Common myeloid progenitor, CD34-positive (primary cell): ENCODE measurements around the gene DDX17. TPM values are rescaled to one million over a fixed set of nuclear protein-coding genes. Genes with fewer than 3 reads are reported as not detected.

ENCODE experiments used
- CTCF ChIA-PET: fragments of 350-600 bp; sonication (Branson Sonifier 250); formaldehyde crosslinking; loops from one replicate; lab custom pipeline; 2021; ENCODE audit warnings: antibody characterized with exemption; lab: Charles Lee
- POLR2A ChIA-PET: fragments of 350-600 bp; sonication (Branson Sonifier 250); formaldehyde crosslinking; loops from one replicate; lab custom pipeline; 2021; ENCODE audit warnings: antibody characterized with exemption; lab: Charles Lee
- DNase-seq, 3 donors: peaks; one replicate each; pipeline versions ENCODE4 v3.0.0 to v3.0.0-alpha.2; 2013
- H3K27ac ChIP-seq, 2 experiments: 1 replicate in 1 of 2; 2 replicates in 1 of 2; pipeline ENCODE4 v1.7.0; 2013; ENCODE audit warnings: inconsistent platforms in 2 of 2, low read length in 2 of 2, mild to moderate bottlenecking in 2 of 2, low read depth in 1 of 2, moderate library complexity in 1 of 2; ENCODE audit not compliant: severe bottlenecking in 2 of 2, insufficient read depth in 1 of 2, poor library complexity in 1 of 2
- H3K27me3 ChIP-seq, 5 experiments: replicated peaks in 2 of 5; 1 replicate in 3 of 5; 2 replicates in 2 of 5; pipeline versions ENCODE4 v1.6.1 to v1.7.0; 2013; ENCODE audit warnings: low read length in 4 of 5, mild to moderate bottlenecking in 2 of 5, moderate library complexity in 2 of 5, inconsistent platforms in 1 of 5; ENCODE audit not compliant: insufficient read depth in 5 of 5, control insufficient read depth in 4 of 5
- H3K36me3 ChIP-seq, 4 experiments: 1 replicate in 2 of 4; 2 replicates in 2 of 4; pipeline versions ENCODE4 v1.6.1 to v1.7.0; 2013; ENCODE audit warnings: low read length in 3 of 4, control low read depth in 1 of 4, mild to moderate bottlenecking in 1 of 4; ENCODE audit not compliant: control insufficient read depth in 4 of 4, insufficient read depth in 4 of 4
- H3K4me1 ChIP-seq, 4 experiments: 1 replicate in 3 of 4; 2 replicates in 1 of 4; pipeline versions ENCODE4 v1.6.1 to v1.7.1; 2013; ENCODE audit warnings: low read length in 3 of 4, mild to moderate bottlenecking in 3 of 4, control low read depth in 1 of 4, inconsistent platforms in 1 of 4, moderate library complexity in 1 of 4; ENCODE audit not compliant: control insufficient read depth in 4 of 4, insufficient read depth in 4 of 4; ENCODE audit errors: control extremely low read depth in 1 of 4
- H3K4me3 ChIP-seq, 7 experiments: 1 replicate in 4 of 7; 2 replicates in 3 of 7; pipeline versions ENCODE4 v1.5.1 to v1.7.0; 2013; ENCODE audit warnings: mild to moderate bottlenecking in 7 of 7, low read length in 6 of 7, moderate library complexity in 6 of 7, inconsistent platforms in 2 of 7, low read depth in 2 of 7, control low read depth in 1 of 7; ENCODE audit not compliant: insufficient read depth in 4 of 7, control insufficient read depth in 1 of 7; ENCODE audit errors: extremely low read depth in 1 of 7
- H3K9me3 ChIP-seq, 5 experiments: 1 replicate in 4 of 5; 2 replicates in 1 of 5; pipeline versions ENCODE4 v1.6.1 to v1.7.1; 2013; ENCODE audit warnings: low read length in 4 of 5, mild to moderate bottlenecking in 2 of 5, inconsistent platforms in 1 of 5, low read depth in 1 of 5, moderate library complexity in 1 of 5; ENCODE audit not compliant: control insufficient read depth in 4 of 5, insufficient read depth in 2 of 5; ENCODE audit errors: control extremely low read depth in 1 of 5
- WGBS: methylation state at CpG from one replicate; pipeline ENCODE4 v1.1.5; 2013; ENCODE audit not compliant: insufficient coverage; 5-methylcytosine and 5-hydroxymethylcytosine counted together
- polyA plus RNA-seq: library from polyadenylated mRNA; unstranded; fragments of 120-200 nt; gene quantifications from one replicate; pipeline ENCODE4 v1.2.1, GENCODE V29; 2013

The DDX17 gene
- 529 TPM for polyA plus RNA-seq

GRCh38 chr22:38506118-38506962 is at the start of gene DDX17:
Gene DDX17, minus strand, starts transcription at chr22:38506311.
- ChIA-PET POLR2A (no interaction called here), CTCF (no interaction called here)
- peaks cover 23 to 54% (median 38%) of the 10 kb centered on the region in 4 experiments for H3K4me1 ChIP-seq
- no peaks in the 10 kb centered on the region for H3K9me3 ChIP-seq
- DNase-seq = peak; percentile 98 to 100 (median 99)
- H3K27ac ChIP-seq = peak within 1 kb of the TSS; percentile 99 to 100
- peaks cover 2 to 31% (median 8%) of the 10 kb centered on the region in 4 experiments for H3K36me3 ChIP-seq
- no peaks in the 10 kb centered on the region for H3K27me3 ChIP-seq
- WGBS = under 1% methylated on average over 70 of the region's 83 CpGs
- peak within 1 kb of the TSS; percentile 61 to 98 (median 96) for H3K4me3 ChIP-seq

GRCh38 chr22:38554281-38554680 is 48.2 kb upstream of the DDX17 start:
- no CpG with 5 or more reads among the region's 3 CpGs for WGBS
- Histone ChIP-seq H3K4me1 (no peaks in the 10 kb centered on the region), H3K9me3 (no peaks in the 10 kb centered on the region), H3K27ac (no peak overlapping the region), H3K36me3 (no peaks in the 10 kb centered on the region), H3K4me3 (no peak overlapping the region), H3K27me3 (no peaks in the 10 kb centered on the region)
- no peak for DNase-seq
- ChIA-PET POLR2A (no interaction called here), CTCF (interaction anchor here (0.6 to 1.5 kb wide), 3 partner anchors 13 to 990 kb away, joined by 3 to 6 read pairs (median 3); no protein-coding TSS in a partner anchor)

GRCh38 chr22:38549101-38549894 is 43.2 kb upstream of the DDX17 start:
- no peak for DNase-seq
- Histone ChIP-seq H3K9me3 (peaks cover 0 to 3% (median 2%) of the 10 kb centered on the region in 5 experiments), H3K36me3 (peaks cover 0 to 2% (median 0%) of the 10 kb centered on the region in 4 experiments), H3K27me3 (no peaks in the 10 kb centered on the region), H3K4me1 (no peaks in the 10 kb centered on the region), H3K27ac (no peak overlapping the region), H3K4me3 (no peak overlapping the region)
- POLR2A ChIA-PET = no interaction called here
- CTCF ChIA-PET = no interaction called here
- 95% methylated on average over 5 of the region's 7 CpGs for WGBS

DNA sequence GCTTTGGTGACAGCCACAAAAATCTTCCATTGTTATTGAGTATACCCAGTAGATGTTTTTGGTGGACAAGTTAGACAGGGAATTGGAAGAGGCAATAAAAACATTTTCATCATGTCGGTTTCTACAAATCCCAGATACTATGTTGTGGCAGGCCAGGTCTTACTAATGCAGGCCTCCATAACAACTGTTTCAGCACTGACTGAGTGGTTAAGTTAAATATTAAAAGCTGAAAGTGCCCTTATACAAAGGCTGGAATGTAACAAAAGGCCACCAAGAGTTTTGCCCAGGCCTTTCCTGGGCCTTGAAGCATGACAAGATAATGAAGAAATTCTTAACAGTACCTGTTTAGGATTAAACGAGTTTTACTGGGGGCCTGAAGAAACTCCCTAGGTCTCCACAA is 34.6 kb upstream of the DDX17 start:
- POLR2A ChIA-PET = no interaction called here
- no peak for DNase-seq
- CTCF ChIA-PET = interaction anchor here (1.6 to 2.3 kb wide), 2 partner anchors 10 to 13 kb away, joined by 3 to 6 read pairs; no protein-coding TSS in a partner anchor
- Histone ChIP-seq H3K4me3 (no peak overlapping the region), H3K4me1 (no peaks in the 10 kb centered on the region), H3K36me3 (no peaks in the 10 kb centered on the region), H3K9me3 (peaks cover 6 to 11% (median 9%) of the 10 kb centered on the region in 5 experiments), H3K27ac (no peak overlapping the region), H3K27me3 (no peaks in the 10 kb centered on the region)
- WGBS = 100% methylated on average over 1 of the region's 2 CpGs

DNA sequence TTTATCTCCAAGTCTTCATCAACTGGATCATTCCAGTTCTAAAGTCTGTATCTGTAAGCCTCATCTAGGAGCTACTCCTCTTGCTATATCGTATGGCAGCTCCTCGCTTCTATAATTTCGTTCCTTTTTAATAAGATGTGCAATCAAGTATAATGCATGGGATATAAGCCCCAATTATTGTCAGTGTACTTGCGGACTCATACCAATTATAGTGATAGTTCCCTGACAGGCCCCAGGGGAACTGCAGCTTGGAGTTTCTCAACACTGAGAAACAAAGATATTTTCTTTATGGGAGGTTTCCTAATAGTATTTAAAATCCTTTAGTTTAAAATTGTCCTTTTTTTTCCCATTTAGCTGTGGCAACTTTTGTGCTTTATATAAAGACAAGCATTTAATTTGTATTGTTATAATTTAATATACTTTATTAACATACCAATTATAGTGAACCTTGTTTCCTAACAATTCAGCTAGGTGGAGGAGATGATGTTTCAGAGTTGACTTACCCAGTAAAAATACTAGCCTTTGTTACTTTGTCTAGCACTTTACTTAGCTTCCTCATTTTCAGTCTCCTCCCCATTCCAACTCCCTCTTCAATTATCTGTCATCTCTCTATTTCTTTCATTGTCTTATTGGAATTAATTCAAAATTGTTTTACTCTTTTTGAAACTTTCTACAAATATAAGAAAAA is 25.3 kb upstream of the DDX17 start:
- peak overlapping the region in 3 of 7 experiments; percentile 15 to 57 (median 19) for H3K4me3 ChIP-seq

GRCh38 chr22:38524429-38524828 is 18.3 kb upstream of the DDX17 start:
- POLR2A ChIA-PET = no interaction called here
- CTCF ChIA-PET = interaction anchor here (0.9 to 2.6 kb wide), 3 partner anchors 11 to 28 kb away, joined by 3 to 16 read pairs (median 4); no protein-coding TSS in a partner anchor
- WGBS = 67% methylated on average over 3 of the region's 3 CpGs
- Histone ChIP-seq H3K27me3 (no peaks in the 10 kb centered on the region), H3K9me3 (no peaks in the 10 kb centered on the region), H3K27ac (no peak overlapping the region), H3K36me3 (no peaks in the 10 kb centered on the region), H3K4me1 (peaks cover 0 to 6% (median 0%) of the 10 kb centered on the region in 4 experiments), H3K4me3 (no peak overlapping the region)
- DNase-seq = peak in 2 of 3 donors; percentile 21 to 25

More for the DNA sequence above, 25.3 kb upstream of the DDX17 start:
- DNase-seq = peak; percentile 18 to 66 (median 55)
- Histone ChIP-seq H3K4me1 (peaks cover 0 to 14% (median 7%) of the 10 kb centered on the region in 4 experiments), H3K36me3 (no peaks in the 10 kb centered on the region), H3K27ac (peak overlapping the region in 1 of 2 experiments; percentile 71), H3K27me3 (no peaks in the 10 kb centered on the region), H3K9me3 (no peaks in the 10 kb centered on the region)
- ChIA-PET CTCF (interaction anchor here (1.5 kb wide), 1 partner anchor 21 kb away, joined by 4 read pairs; no protein-coding TSS in a partner anchor), POLR2A (no interaction called here)
- 100% methylated on average over 4 of the region's 4 CpGs for WGBS
